NCI-H2227 (cell line): ENCODE measurements around the gene ZNF787.

Experiments used
- DNase-seq: peaks from one replicate; lab custom pipeline; 2025; ENCODE audit not compliant: unreplicated experiment; lab: John Stamatoyannopoulos, UW

ZNF787 gene

DNA sequence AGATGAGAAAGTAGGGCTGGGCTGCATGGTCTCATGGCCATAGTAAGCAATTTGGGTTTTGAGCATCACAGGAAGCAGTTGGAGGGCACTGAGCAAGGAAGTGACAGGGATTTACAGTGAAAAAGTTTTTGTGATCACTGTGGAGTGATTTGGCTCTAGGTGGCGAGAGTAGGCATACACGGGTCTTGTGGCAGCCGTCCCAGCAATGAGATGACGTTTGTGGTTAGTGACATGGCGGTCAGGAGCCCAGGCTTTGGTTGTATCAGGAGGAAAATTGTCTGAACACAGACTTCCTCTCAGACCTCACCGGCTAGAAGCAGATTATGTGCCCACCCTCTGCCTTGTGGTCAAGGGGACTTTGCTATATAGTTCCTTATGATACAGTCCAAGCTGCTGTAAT is 23.3 kb upstream of the ZNF787 start:
- DNase-seq, result no peak

DNA sequence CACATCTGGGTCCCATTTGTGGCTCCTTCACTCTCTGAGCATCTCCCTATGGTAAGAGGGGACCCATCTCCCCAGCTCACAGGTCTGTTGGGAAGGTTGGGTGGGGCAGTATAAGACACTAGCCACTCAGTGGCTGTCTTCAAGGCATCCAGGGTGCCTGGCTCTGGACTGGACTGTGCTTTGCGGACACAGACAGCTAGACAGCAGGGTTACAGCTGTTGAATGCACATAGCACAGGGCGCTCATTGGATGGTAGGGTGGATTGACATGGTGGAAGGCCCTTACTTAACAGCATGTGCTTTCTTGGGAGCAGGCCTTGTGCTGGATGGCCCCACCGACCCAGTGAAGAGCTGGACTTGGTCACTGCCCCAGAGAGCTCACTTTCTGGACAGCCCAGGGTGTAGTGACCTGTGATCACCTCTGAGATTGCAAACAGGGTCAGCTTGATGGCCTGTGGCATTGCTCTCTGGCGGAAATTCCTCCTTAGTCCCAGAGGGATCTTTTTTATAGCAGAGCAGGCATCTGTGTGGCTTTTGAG is 21.9 kb upstream of the ZNF787 start:
- DNase-seq, result no peak

DNA sequence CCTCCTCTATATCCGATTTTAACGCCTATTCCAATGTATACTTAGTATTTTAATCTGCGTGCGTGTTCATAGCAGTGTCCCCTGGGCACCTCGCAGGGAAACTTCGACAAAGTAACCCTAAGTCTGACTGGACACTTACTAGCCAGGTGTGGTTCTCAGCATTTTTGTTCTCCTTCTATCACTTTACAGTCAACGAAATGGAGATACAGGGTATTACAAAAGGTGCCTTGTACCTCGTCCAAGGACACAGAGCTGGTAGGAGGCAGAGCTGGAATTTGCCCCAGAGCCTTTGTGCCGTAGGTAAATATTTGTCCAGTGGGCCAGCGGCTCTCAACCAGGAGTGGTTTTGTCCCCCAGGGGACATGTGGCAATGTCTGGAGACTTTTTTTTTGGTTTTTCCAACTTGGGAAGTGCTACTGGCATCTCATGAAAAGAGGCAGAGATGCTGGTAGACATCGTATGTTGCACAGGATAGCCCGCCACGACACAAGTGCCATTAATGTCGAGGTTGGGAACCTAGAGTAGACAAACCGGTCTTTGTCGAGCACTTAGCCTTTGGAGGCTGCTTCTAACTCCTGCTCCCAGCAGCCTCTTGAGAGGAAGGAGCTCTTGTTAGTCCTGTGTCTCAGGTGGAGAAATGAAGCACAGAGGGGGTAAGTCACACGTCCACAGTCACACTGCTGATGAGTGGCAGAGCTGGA is 21.1 kb upstream of the ZNF787 start:
- no peak for DNase-seq

GRCh38 chr19:56141417-56141993 is 20.4 kb upstream of the ZNF787 start:
- peak; percentile 75 for DNase-seq

- DNase-seq, result peak; percentile 100
Observed at GRCh38 chr19:56140583-56141416, 19.7 kb upstream of the ZNF787 start, which contains the start of gene ZNF444. Gene ZNF444, plus strand, starts transcription at chr19:56141287. Its CDS starts 5,625 bp downstream, at chr19:56146912.

GRCh38 chr19:56139847-56140582 is 18.9 kb upstream of the ZNF787 start:
- peak; percentile 76 for DNase-seq

DNA sequence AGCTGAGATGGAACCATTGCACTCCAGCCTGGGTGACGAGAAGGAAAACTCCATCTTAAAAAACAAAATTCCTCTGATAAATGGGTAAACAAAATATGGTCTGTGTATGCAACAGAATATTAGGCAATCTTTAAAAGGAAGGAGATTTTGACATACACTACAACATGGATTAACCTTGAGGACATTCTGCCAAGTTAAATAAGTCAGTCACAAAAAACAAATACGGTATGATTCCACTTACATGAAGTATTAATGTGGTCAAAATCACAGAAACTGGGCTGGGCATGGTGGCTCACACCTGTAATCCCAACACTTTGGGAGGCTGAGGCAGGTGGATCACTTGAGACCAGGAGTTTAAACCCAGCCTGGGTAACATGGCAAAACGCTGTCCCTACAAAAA is 17.0 kb upstream of the ZNF787 start:
- no peak for DNase-seq

DNA sequence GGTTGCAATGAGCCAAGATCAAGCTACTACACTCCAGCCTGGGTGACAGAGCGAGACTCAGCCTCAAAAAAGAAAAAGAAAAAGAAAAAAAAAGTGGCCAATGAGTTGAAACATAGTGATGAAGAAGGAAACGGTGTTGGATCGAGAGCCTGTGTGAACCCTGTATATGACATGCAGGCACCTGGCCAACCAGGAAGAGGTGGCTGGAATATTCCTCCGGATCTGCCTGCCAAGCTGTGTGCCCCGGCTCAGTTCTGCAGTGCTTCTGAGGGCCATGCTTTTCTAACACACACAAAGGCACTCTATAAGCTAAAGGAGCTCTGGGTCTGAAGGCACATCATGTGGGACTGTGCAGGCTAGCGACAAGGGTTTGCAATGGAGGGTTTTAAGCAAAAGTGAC is 16.3 kb upstream of the ZNF787 start:
- DNase-seq, result no peak

DNA sequence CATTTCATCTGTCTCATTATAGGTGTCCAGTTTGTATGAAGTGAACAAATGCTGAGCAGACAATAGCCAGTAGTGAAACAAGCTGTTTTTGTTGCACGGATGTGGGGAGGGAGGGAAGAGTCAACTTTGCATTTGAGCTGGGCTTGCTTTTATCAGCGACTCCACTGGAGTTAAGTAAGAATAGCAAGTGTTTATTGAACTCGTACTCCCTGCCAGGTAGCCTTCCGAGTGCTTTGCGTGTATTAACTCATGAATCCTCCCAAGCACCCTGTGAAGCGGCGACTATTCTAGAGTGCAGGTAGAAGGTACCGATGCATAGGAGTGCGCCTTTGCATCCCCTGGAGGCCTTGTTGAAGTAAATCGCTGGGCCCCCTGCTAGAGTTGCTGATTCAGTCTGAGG is 15.3 kb upstream of the ZNF787 start:
- no peak for DNase-seq

GRCh38 chr19:56134654-56134921 is 13.5 kb upstream of the ZNF787 start:
- no peak for DNase-seq

- DNase-seq, result no peak
Observed at GRCh38 chr19:56133858-56134653, 13.0 kb upstream of the ZNF787 start.

- no peak for DNase-seq
Observed at GRCh38 chr19:56132316-56132822, 11.3 kb upstream of the ZNF787 start.

DNA sequence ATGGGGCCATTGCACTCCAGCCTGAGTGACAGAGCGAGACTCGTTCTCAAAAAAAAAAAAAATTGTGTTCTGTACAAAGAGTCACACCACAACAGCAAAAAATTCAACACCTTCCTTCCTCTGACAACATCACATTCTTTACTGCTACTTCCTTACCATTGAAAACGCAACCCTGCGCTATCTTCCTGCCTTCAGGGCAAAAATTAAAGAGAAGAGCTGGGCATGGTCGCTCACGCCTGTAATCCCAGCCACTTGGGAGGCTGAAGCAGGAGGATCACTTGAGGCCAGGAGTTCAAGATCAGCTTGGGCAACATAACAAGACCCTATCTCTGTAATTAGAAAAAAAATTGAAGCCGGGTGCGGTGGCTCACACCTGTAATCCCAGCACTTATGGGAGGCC is 10.6 kb upstream of the ZNF787 start:
- no peak for DNase-seq

DNA sequence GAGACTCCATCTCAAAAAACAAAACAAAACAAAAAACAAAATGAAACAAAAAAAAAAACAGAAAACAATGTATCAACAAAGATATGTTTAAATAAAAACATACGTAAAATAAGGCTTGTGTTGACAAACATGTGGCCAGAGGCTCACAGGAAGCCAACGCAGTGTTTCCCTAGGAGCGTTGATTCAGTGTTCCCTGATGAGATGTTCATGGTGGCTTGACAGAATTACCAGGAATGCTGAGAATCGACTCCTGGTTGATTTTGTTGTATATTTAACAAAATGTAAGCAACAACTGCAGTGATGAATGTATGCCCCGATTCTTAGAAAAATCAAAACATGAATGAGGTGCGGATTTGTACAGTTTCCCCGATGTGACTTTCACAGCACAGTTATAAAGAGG is 8.9 kb upstream of the ZNF787 start:
- no peak for DNase-seq

DNA sequence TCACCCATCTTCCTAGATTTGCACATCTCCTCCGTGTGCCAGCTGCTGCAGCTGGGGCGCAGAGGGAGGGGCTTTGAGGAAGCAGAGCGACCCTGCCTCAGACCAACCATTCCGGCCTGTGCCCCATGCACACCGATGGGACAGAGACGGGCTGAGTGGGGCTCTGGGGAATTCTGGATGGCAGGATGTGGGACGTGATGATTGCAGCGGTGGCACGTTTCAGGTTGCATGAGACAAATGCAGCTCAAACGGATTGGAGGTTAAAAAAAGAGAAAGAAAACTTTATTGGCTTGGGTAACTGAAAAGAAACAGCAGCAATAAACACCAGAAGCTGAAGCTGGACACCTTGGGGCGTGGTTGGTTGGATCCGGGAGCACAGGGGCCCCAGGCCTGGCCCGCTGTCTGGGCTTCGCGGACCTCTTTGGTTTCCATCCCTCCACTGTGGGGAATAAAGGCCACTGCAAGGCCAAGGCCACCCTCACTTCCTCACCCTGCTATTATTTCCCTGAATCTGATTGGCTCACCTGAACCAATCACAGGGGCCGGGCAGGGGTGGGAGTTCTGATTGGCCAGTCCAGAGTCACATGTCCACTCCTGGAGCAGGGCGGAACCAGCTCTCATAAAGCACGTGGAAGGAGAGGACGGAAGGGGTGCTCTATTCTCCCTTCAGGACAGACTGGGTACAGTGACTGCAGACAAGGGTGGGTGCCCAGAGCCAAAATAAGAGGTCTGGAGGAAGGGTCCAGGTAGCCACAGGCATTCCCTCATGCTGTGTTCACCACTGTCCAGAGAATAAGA is 6.1 kb upstream of the ZNF787 start:
- DNase-seq, result no peak

DNA sequence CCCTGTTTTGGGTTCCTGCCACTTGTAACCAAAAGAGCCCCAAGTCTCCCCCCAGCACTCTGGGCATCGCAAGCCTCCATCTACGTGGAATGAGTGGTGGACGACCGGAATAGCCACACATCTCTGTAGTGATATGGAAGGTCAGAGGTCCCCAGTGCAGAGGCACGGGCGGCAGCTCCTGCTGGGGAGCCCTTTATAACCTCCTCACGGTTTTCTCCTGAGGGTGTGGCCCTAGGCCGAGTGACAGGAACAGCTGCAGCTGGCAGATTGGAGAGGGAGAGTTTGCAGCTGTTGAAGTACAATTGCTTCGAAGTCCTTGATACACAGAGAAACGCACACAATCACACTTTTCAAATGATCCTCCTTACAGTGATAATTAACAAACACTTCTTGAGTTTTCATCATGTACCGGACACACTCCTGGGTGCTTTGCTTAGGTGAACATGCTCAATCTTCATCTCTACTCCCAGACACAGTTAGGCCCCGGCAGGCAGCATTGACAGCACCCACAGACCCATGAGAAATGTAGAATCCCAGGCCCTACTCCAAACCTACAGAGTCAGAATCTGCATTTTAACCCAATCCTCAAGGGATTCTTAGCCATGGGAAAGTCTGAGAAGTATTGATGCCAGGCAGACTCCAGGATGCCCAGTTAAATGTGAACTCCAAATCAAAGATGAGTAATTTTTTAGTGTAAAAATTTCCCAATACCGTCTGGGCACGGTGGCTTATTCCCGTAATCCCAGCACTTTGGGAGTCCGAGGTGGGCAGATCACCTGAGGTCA is 4.9 kb upstream of the ZNF787 start:
- peak; percentile 41 for DNase-seq

DNA sequence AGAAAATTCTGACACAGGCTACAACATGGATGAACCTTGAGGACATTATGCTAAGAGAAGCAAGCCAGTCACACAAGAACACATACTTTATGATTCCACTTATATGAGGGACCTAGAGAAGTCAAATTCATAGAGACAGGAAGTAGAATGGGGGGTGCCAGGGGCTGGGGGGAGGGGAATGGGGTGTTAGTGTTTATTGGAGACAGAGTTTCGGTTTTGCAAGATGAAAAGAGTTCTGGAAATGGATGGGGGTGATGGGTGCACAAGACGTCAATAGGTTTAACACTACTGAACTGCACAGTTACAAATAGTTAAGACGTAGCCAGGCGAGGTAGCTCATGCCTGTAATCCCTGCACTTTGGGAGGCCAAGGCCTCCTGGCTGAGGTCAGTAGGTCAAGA is 3.5 kb upstream of the ZNF787 start:
- DNase-seq, result no peak

DNA sequence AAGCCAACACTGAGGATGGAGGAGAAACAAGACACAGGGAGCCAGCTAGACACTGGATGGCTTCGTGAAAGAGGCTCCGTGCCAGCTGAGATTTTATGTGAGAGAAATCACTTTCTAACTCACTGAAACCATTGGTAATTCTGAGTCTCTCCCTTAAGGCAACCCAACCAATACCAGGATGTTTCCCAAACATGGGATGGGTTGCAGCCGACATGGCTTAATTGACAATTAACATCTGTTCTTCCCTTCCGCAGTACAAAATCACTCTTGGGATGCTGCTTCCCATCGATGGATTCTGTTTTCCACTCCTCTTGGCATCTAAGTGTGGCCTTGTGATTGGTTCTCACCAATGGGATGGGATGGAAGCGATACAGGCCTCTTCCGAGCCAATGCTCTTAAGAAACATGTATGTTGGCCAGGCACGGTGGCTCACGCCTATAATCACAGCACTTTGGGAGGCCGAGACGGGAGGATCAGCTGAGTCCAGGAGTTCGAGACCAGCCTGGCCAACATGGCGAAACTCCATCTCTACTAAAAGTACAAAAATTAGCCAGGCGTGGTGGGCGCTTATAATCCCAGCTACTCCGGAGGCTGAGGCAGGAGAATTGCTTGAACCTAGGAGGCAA is 2.3 kb upstream of the ZNF787 start:
- DNase-seq, result no peak
